Body of pancreas (tissue), 4 donors: ENCODE data around the gene PPTC7. TPM values are rescaled to one million over a fixed set of nuclear protein-coding genes. Genes with fewer than 3 reads are reported as not detected.

ENCODE experiments used
- ATAC-seq: fragments of 150-250 bp; one replicate; pipeline ENCODE4 v1.9.1; 2016
- DNase-seq, 4 donors: peaks; one replicate each; pipeline ENCODE4 v3.0.0-alpha.2; 2019
- H3K27ac ChIP-seq, 4 donors: fragments of 200-600 bp; sonication (generic); 1 replicate in 3 of 4; 2 replicates in 1 of 4; pipeline versions ENCODE4 v1.5.1 to v1.6.1; 2016 to 2019; ENCODE audit warnings: mild to moderate bottlenecking in 1 of 4, mixed read lengths in 1 of 4, moderate library complexity in 1 of 4
- H3K27me3 ChIP-seq, 2 donors: fragments of 200-600 bp; sonication (generic); one replicate each; pipeline ENCODE4 v1.6.0; 2016; ENCODE audit warnings: mild to moderate bottlenecking in 1 of 2
- H3K36me3 ChIP-seq, 2 donors: fragments of 200-600 bp; sonication (generic); replicated peaks in 1 of 2; 2 replicates each; pipeline ENCODE4 v1.5.1; 2016; ENCODE audit warnings: low read depth in 2 of 2; ENCODE audit not compliant: insufficient read depth in 1 of 2
- H3K4me1 ChIP-seq: fragments of 200-600 bp; sonication (generic); one replicate; pipeline ENCODE4 v1.6.0; 2016
- H3K4me3 ChIP-seq, 2 donors: fragments of 200-600 bp; sonication (generic); 1 replicate in 1 of 2; 2 replicates in 1 of 2; pipeline ENCODE4 v1.5.1; 2016 to 2019
- H3K9me3 ChIP-seq, 3 donors: fragments of 200-600 bp; sonication (generic); 1 replicate in 2 of 3; 2 replicates in 1 of 3; pipeline ENCODE4 v1.5.1; 2016
- POLR2A ChIP-seq, 3 donors: fragments of 450-650 bp; IDR thresholded peaks; one replicate each; pipeline ENCODE4 v1.6.1; 2016; ENCODE audit warnings: antibody characterized with exemption in 3 of 3, mild to moderate bottlenecking in 2 of 3
- WGBS, 2 donors: methylation state at CpG; one replicate each; pipeline ENCODE4 v1.1.5; 2017; 5-methylcytosine and 5-hydroxymethylcytosine counted together
- intact Hi-C: fragments of 100-400 bp; cut with DNase I; formaldehyde crosslinking; loops from one replicate; pipeline ENCODE4 v1.15.1; 2023
- total RNA-seq, 2 donors: library from RNA; depleted of rRNA; stranded (reverse); fragments of >200 nt; gene quantifications; one replicate each; pipeline ENCODE4 v1.1.0, GENCODE V29; 2016
- TF ChIP-seq, protein P1 (sequence below), 7 experiments: fragments of 450-650 bp in 4 of 7; fragments of 200-600 bp in 3 of 7; sonication (generic) in 3 of 7; IDR thresholded peaks; one replicate each; pipeline ENCODE4 v1.5.1; 2016 to 2019; ENCODE audit warnings: antibody characterized with exemption in 7 of 7

The PPTC7 gene
- total RNA-seq, 2 donors from 2014 or later: 10.1 to 10.5 TPM

GRCh38 chr12:110516995-110517394, 66.1 kb downstream of the PPTC7 start:
- no peak for TF ChIP-seq POLR2A (IDR thresholded peaks at IDR 0.05)
- TF ChIP-seq, protein P1, sequence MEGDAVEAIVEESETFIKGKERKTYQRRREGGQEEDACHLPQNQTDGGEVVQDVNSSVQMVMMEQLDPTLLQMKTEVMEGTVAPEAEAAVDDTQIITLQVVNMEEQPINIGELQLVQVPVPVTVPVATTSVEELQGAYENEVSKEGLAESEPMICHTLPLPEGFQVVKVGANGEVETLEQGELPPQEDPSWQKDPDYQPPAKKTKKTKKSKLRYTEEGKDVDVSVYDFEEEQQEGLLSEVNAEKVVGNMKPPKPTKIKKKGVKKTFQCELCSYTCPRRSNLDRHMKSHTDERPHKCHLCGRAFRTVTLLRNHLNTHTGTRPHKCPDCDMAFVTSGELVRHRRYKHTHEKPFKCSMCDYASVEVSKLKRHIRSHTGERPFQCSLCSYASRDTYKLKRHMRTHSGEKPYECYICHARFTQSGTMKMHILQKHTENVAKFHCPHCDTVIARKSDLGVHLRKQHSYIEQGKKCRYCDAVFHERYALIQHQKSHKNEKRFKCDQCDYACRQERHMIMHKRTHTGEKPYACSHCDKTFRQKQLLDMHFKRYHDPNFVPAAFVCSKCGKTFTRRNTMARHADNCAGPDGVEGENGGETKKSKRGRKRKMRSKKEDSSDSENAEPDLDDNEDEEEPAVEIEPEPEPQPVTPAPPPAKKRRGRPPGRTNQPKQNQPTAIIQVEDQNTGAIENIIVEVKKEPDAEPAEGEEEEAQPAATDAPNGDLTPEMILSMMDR (IDR thresholded peaks at IDR 0.05): no peak
- intact Hi-C loops: no loop called here
- H3K9me3 ChIP-seq: no peaks in the 10 kb centered on the region
- no peak for DNase-seq
- no peaks in the 10 kb centered on the region for H3K27me3 ChIP-seq
- H3K4me1 ChIP-seq: peaks cover 6% of the 10 kb centered on the region
- WGBS, 2 donors: 56 to 68% methylated on average over 3 of the region's 3 CpGs
- H3K36me3 ChIP-seq: no peaks in the 10 kb centered on the region
- no peak overlapping the region for H3K4me3 ChIP-seq
- ATAC-seq: no peak
- H3K27ac ChIP-seq: no peak overlapping the region

DNA sequence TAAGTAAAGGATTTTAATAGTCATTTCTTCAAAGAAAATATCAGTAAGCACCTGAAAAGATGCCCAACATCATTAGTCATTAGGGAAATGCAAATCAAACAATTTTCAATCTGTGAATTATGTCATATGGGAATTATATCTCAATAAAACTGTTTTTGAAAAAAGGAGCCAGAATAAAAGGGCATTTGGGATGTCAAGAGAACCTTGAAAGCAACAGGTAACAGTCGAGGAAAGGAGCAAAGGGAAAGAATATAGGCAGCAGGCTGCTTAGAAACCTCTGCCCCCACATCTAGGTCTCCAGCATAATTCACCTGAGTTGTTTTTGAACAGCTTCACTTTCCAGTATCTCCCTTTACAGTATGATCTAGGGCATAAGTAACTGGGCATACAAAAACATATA, 68.8 kb downstream of the PPTC7 start:
- DNase-seq (no peak), ATAC-seq (no peak)
- WGBS, 2 donors: 30 to 31% methylated on average over 1 of the region's 1 CpG
- TF ChIP-seq POLR2A (IDR thresholded peaks at IDR 0.05): no peak
- TF ChIP-seq, protein P1 (IDR thresholded peaks at IDR 0.05): no peak
- intact Hi-C loops: no loop called here
- no peak overlapping the region for H3K4me3 ChIP-seq
- H3K36me3 ChIP-seq: no peaks in the 10 kb centered on the region
- no peaks in the 10 kb centered on the region for H3K9me3 ChIP-seq
- H3K4me1 ChIP-seq: peaks cover 6% of the 10 kb centered on the region
- no peak overlapping the region for H3K27ac ChIP-seq
- H3K27me3 ChIP-seq: no peaks in the 10 kb centered on the region

DNA sequence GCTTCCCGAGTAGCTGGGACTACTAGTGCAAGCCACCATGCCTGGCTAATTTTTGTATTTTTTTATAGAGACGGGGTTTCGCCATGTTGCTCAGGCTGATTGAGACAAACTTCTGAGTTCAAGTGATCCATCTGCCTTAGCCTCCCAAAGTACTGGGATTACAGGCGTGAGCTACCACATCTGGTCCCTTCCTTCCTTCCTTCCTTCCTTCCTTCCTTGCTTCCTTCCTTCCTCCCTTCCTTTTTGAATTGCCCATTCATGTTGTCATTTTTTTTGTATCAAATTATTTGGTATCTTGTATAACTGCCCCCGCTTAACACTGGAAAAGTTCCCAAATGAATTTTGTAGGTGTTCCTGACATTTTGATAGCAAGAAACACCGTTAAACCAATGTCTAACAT, 69.3 kb downstream of the PPTC7 start:
- H3K4me3 ChIP-seq: no peak overlapping the region
- TF ChIP-seq POLR2A (IDR thresholded peaks at IDR 0.05): no peak
- TF ChIP-seq, protein P1 (IDR thresholded peaks at IDR 0.05): no peak
- no peak overlapping the region for H3K27ac ChIP-seq
- WGBS, 2 donors: 56 to 65% methylated on average over 6 of the region's 6 CpGs
- no peaks in the 10 kb centered on the region for H3K36me3 ChIP-seq
- no peak for DNase-seq
- no peaks in the 10 kb centered on the region for H3K27me3 ChIP-seq
- H3K4me1 ChIP-seq: peaks cover 6% of the 10 kb centered on the region
- H3K9me3 ChIP-seq: no peaks in the 10 kb centered on the region
- intact Hi-C loops: no loop called here
- ATAC-seq: no peak

DNA sequence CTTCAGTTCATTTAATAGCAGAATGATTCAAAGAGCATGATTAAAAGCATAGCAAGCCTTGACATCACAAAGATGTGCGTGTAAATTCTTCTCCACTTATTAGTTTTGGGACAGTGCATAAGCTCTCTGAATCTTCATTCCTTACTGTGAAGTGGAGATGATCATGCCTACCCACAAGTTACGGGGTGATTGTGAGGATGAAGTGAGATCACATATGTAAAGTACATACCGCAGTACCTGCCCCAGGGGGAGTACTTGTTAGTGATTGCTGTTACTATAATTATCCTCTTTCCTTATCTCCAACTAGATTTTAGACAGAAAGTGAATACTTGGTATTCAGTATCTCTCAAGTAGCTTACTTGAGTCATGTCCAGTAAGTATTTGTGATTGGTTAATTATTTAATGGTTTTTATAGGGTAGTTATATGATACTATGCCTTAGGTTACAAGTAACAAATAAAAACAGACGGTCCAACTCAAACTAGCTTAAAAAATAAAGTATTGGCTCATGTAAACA, 75.0 kb downstream of the PPTC7 start:
- DNase-seq: no peak
- WGBS, 2 donors: 76 to 81% methylated on average over 4 of the region's 4 CpGs
- intact Hi-C loops: no loop called here
- H3K27me3 ChIP-seq: no peaks in the 10 kb centered on the region
- peaks cover 6% of the 10 kb centered on the region for H3K4me1 ChIP-seq
- H3K4me3 ChIP-seq: no peak overlapping the region
- no peak for ATAC-seq
- TF ChIP-seq, protein P1 (IDR thresholded peaks at IDR 0.05): no peak
- no peak for TF ChIP-seq POLR2A (IDR thresholded peaks at IDR 0.05)
- H3K27ac ChIP-seq: no peak overlapping the region
- no peaks in the 10 kb centered on the region for H3K9me3 ChIP-seq
- no peaks in the 10 kb centered on the region for H3K36me3 ChIP-seq

GRCh38 chr12:110505332-110505731, 77.8 kb downstream of the PPTC7 start:
- peaks cover 13% of the 10 kb centered on the region for H3K4me1 ChIP-seq
- intact Hi-C loops: no loop called here
- ATAC-seq: no peak
- no peaks in the 10 kb centered on the region for H3K36me3 ChIP-seq
- no peaks in the 10 kb centered on the region for H3K27me3 ChIP-seq
- no peak for TF ChIP-seq POLR2A (IDR thresholded peaks at IDR 0.05)
- TF ChIP-seq, protein P1 (IDR thresholded peaks at IDR 0.05): no peak
- WGBS, 2 donors: 65 to 70% methylated on average over 3 of the region's 3 CpGs
- DNase-seq: no peak
- no peak overlapping the region for H3K27ac ChIP-seq
- H3K9me3 ChIP-seq: no peaks in the 10 kb centered on the region
- H3K4me3 ChIP-seq: no peak overlapping the region
